Keratinocyte (primary cell): ENCODE data around the gene TTC3. TPM values are rescaled to one million over a fixed set of nuclear protein-coding genes. Genes with fewer than 3 reads are reported as not detected.

Source experiments
- DNase-seq: peaks from one replicate; pipeline ENCODE4 v3.0.0-alpha.2; 2011; ENCODE audit warnings: low read depth, missing footprints, low spot score
- FAIRE-seq: peaks from 2 replicates; lab custom pipeline; 2011; peaks lifted over from hg19 to GRCh38; lab: Jason Lieb, UNC
- H2AFZ ChIP-seq: 2 replicates; pipeline ENCODE4 v1.6.0; 2012; ENCODE audit warnings: low read length, control low read depth, inconsistent platforms; ENCODE audit not compliant: control insufficient read depth
- H3K27ac ChIP-seq: 2 replicates; pipeline ENCODE4 v1.5.1; 2011; ENCODE audit warnings: low read length; ENCODE audit not compliant: control insufficient read depth, insufficient read depth
- H3K27me3 ChIP-seq: 3 replicates; pipeline ENCODE4 v1.6.0; 2011; ENCODE audit warnings: low read length; ENCODE audit not compliant: control insufficient read depth, insufficient read depth; ENCODE audit errors: extremely low read depth
- H3K36me3 ChIP-seq, 2 experiments: 2 replicates in 1 of 2; 3 replicates in 1 of 2; pipeline ENCODE4 v1.5.1; 2011; ENCODE audit warnings: low read length in 2 of 2, mild to moderate bottlenecking in 1 of 2; ENCODE audit not compliant: control insufficient read depth in 2 of 2, insufficient read depth in 2 of 2; ENCODE audit errors: extremely low read depth in 1 of 2
- H3K4me1 ChIP-seq: 3 replicates; pipeline ENCODE4 v1.5.1; 2011; ENCODE audit warnings: low read length; ENCODE audit not compliant: control insufficient read depth, insufficient read depth; ENCODE audit errors: extremely low read depth
- H3K4me2 ChIP-seq: 3 replicates; pipeline ENCODE4 v1.6.0; 2011; ENCODE audit warnings: low read depth, low read length; ENCODE audit not compliant: control insufficient read depth, insufficient read depth; ENCODE audit errors: extremely low read depth
- H3K4me3 ChIP-seq, 3 experiments: fragments of 200-600 bp in 1 of 3; sonication (generic) in 1 of 3; 2 replicates in 2 of 3; 3 replicates in 1 of 3; pipeline ENCODE4 v1.5.1; 2011 to 2016; ENCODE audit warnings: low read length in 3 of 3, mild to moderate bottlenecking in 3 of 3, control low read depth in 2 of 3, inconsistent platforms in 1 of 3, low read depth in 1 of 3, mixed read lengths in 1 of 3, mixed run types in 1 of 3, moderate library complexity in 1 of 3; ENCODE audit not compliant: control insufficient read depth in 2 of 3, insufficient read depth in 2 of 3; ENCODE audit errors: extremely low read depth in 1 of 3
- H3K79me2 ChIP-seq: 2 replicates; pipeline ENCODE4 v1.6.0; 2012; ENCODE audit warnings: low read length; ENCODE audit not compliant: control insufficient read depth, insufficient read depth
- H3K9ac ChIP-seq: 3 replicates; pipeline ENCODE4 v1.6.0; 2011; ENCODE audit warnings: low read length; ENCODE audit not compliant: control insufficient read depth, insufficient read depth; ENCODE audit errors: extremely low read depth
- H3K9me1 ChIP-seq: 3 replicates; pipeline ENCODE4 v1.6.0; 2011; ENCODE audit warnings: low read length; ENCODE audit not compliant: control insufficient read depth, insufficient read depth; ENCODE audit errors: extremely low read depth
- H3K9me3 ChIP-seq: 2 replicates; pipeline ENCODE4 v1.5.1; 2012; ENCODE audit warnings: low read depth, low read length; ENCODE audit not compliant: control insufficient read depth
- H4K20me1 ChIP-seq: 3 replicates; pipeline ENCODE4 v1.6.0; 2011; ENCODE audit warnings: low read length; ENCODE audit not compliant: control insufficient read depth, insufficient read depth; ENCODE audit errors: extremely low read depth
- CTCF ChIP-seq, 3 experiments: IDR thresholded peaks in 1 of 3; conservative IDR thresholded peaks in 1 of 3; optimal IDR thresholded peaks in 1 of 3; 2 replicates in 2 of 3; 3 replicates in 1 of 3; pipeline versions ENCODE3 to v1.5.1; 2011; ENCODE audit warnings: low read length in 3 of 3, mild to moderate bottlenecking in 3 of 3, moderate library complexity in 2 of 3, control low read depth in 1 of 3, inconsistent platforms in 1 of 3; ENCODE audit not compliant: insufficient read depth in 2 of 3; ENCODE audit errors: extremely low read depth in 1 of 3
- EZH2 ChIP-seq: IDR thresholded peaks from one replicate; pipeline ENCODE4 v1.6.1; 2012; ENCODE audit warnings: inconsistent platforms, mild to moderate bottlenecking, low read length, moderate library complexity
- dilution Hi-C: fragments of 300-500 bp; cut with MboI; formaldehyde crosslinking; loops from one replicate; pipeline ENCODE4 v1.7.0; 2020; ENCODE audit warnings: low sequenced_read_pairs; ENCODE audit not compliant: extremely low pct_ligation_motif_present
- polyA plus RNA-seq, 5 experiments: library from polyadenylated mRNA; depleted of rRNA in 3 of 5; stranded (reverse) in 3 of 5; stranded (forward) in 1 of 5; unstranded in 1 of 5; fragments of >200 nt; gene quantifications; 1 replicate in 1 of 5; 2 replicates in 3 of 5; 3 replicates in 1 of 5; pipeline versions ENCODE4 v1.2.1 to v1.2.3, GENCODE V29; 2011 to 2012; ENCODE audit warnings: missing spikeins in 2 of 5, low read depth in 1 of 5, low replicate concordance in 1 of 5

Gene TTC3
- polyA plus RNA-seq, 1 donor (not counting 4 experiments of a cell fraction or from before 2014, with no cell fraction given), result 38.5 TPM

- Histone ChIP-seq H3K9ac (no peak overlapping the region), H3K4me2 (no peak overlapping the region), H3K4me1 (no peaks in the 10 kb centered on the region), H3K27ac (no peak overlapping the region), H4K20me1 (no peaks in the 10 kb centered on the region), H3K9me3 (no peaks in the 10 kb centered on the region), H3K4me3 (no peak overlapping the region), H3K9me1 (no peaks in the 10 kb centered on the region), H2AFZ (no peak overlapping the region), H3K36me3 (peaks cover 19 to 26% of the 10 kb centered on the region in 2 experiments), H3K79me2 (no peaks in the 10 kb centered on the region), H3K27me3 (no peaks in the 10 kb centered on the region)
- dilution Hi-C loops, result no loop called here
- FAIRE-seq (no peak), DNase-seq (no peak)
- TF ChIP-seq CTCF (optimal IDR thresholded peaks at IDR 0.05 in 1 of 3, IDR thresholded peaks at IDR 0.05 in 1 of 3, conservative IDR thresholded peaks at IDR 0.05 in 1 of 3; ENCODE audit: extremely low read depth in 1 of 3, insufficient read depth in 2 of 3, low read length in 3 of 3) (no peak), EZH2 (no peak)
Observed at GRCh38 chr21:37233551-37234146, 160.6 kb downstream of the TTC3 start.

GRCh38 chr21:37237346-37237745 lies 164.3 kb downstream of the TTC3 start:
- no peak overlapping the region for H2AFZ ChIP-seq
- H3K27me3 ChIP-seq, result no peaks in the 10 kb centered on the region
- DNase-seq, result no peak
- TF ChIP-seq CTCF (optimal IDR thresholded peaks at IDR 0.05 in 1 of 3, IDR thresholded peaks at IDR 0.05 in 1 of 3, conservative IDR thresholded peaks at IDR 0.05 in 1 of 3; ENCODE audit: extremely low read depth in 1 of 3, insufficient read depth in 2 of 3, low read length in 3 of 3) (no peak), EZH2 (no peak)
- dilution Hi-C loops, result no loop called here
- FAIRE-seq, result no peak
- H3K4me3 ChIP-seq, result no peak overlapping the region
- peaks cover 10% of the 10 kb centered on the region for H3K79me2 ChIP-seq
- H3K9ac ChIP-seq, result no peak overlapping the region
- H3K4me1 ChIP-seq, result no peaks in the 10 kb centered on the region
- H4K20me1 ChIP-seq, result no peaks in the 10 kb centered on the region
- H3K4me2 ChIP-seq, result no peak overlapping the region
- no peaks in the 10 kb centered on the region for H3K9me1 ChIP-seq
- H3K36me3 ChIP-seq, result peaks cover 3 to 13% of the 10 kb centered on the region in 2 experiments
- H3K27ac ChIP-seq, result no peak overlapping the region
- no peaks in the 10 kb centered on the region for H3K9me3 ChIP-seq
